OCI-LY7 (cell line): ENCODE results near the gene CAMK4. TPM values are rescaled to one million over a fixed set of nuclear protein-coding genes. Genes with fewer than 3 reads are reported as not detected.

ENCODE experiments used
- BruUV-seq: library from RNA; stranded (reverse); fragments of 400-500 nt; replicated peaks from 2 replicates; lab custom pipeline; 2021; lab: Mats Ljungman, UMichigan
- CTCF ChIA-PET: fragments of 300-600 bp; sonication (Branson Sonifier 250); formaldehyde crosslinking; loops from one replicate; lab custom pipeline; 2022; ENCODE audit warnings: antibody characterized with exemption; ENCODE audit not compliant: unreplicated experiment; lab: Charles Lee
- POLR2A ChIA-PET: fragments of 300-600 bp; sonication (Branson Sonifier 250); formaldehyde crosslinking; loops from one replicate; lab custom pipeline; 2022; ENCODE audit warnings: antibody characterized with exemption; lab: Charles Lee
- DNase-seq: peaks from one replicate; pipeline ENCODE4 v3.0.0-alpha.2; 2015; ENCODE audit warnings: low spot score
- H2AFZ ChIP-seq: fragments of 200-600 bp; sonication (generic), shearing (Covaris generic); 2 replicates; pipeline ENCODE4 v1.6.1; 2014; ENCODE audit warnings: mild to moderate bottlenecking, antibody characterized with exemption, low read length, moderate library complexity
- H3K27ac ChIP-seq: fragments of 200-600 bp; sonication (generic); 2 replicates; pipeline ENCODE4 v1.5.1; 2014; ENCODE audit warnings: mixed run types, low read depth, mild to moderate bottlenecking, moderate library complexity, low read length, inconsistent platforms; ENCODE audit not compliant: poor library complexity, severe bottlenecking
- H3K36me3 ChIP-seq: fragments of 200-600 bp; sonication (generic); 2 replicates; pipeline ENCODE4 v1.6.1; 2014; ENCODE audit warnings: mild to moderate bottlenecking, antibody characterized with exemption, low read length, moderate library complexity, mixed read lengths; ENCODE audit not compliant: insufficient read depth
- H3K4me1 ChIP-seq: fragments of 200-600 bp; sonication (generic); 2 replicates; pipeline ENCODE4 v1.5.1; 2014; ENCODE audit warnings: mild to moderate bottlenecking, low read length; ENCODE audit not compliant: insufficient read depth, poor library complexity, severe bottlenecking
- H3K4me2 ChIP-seq: fragments of 200-600 bp; sonication (generic); 2 replicates; pipeline ENCODE4 v1.6.1; 2014; ENCODE audit warnings: mild to moderate bottlenecking, low read length
- H3K4me3 ChIP-seq: fragments of 200-600 bp; sonication (generic); 2 replicates; pipeline ENCODE4 v1.5.1; 2014; ENCODE audit warnings: mild to moderate bottlenecking, low read depth, low read length; ENCODE audit not compliant: poor library complexity, severe bottlenecking
- H3K79me2 ChIP-seq: fragments of 200-600 bp; sonication (generic); 2 replicates; pipeline ENCODE4 v1.6.1; 2016; ENCODE audit warnings: low read depth, mild to moderate bottlenecking, low read length, moderate library complexity, mixed read lengths; ENCODE audit not compliant: insufficient read depth
- H3K9me2 ChIP-seq: fragments of 200-600 bp; sonication (generic); 2 replicates; pipeline ENCODE4 v1.6.1; 2016; ENCODE audit warnings: mild to moderate bottlenecking, low read length, mixed read lengths; ENCODE audit not compliant: insufficient read depth
- H3K9me3 ChIP-seq: fragments of 200-600 bp; sonication (generic); 2 replicates; pipeline ENCODE4 v1.6.1; 2014; ENCODE audit warnings: mild to moderate bottlenecking, mixed run types, low read length, mixed read lengths
- H4K20me1 ChIP-seq: fragments of 200-600 bp; sonication (generic); 2 replicates; pipeline ENCODE4 v1.6.1; 2014; ENCODE audit warnings: mild to moderate bottlenecking, antibody characterized with exemption, low read length, moderate library complexity, mixed read lengths; ENCODE audit not compliant: insufficient read depth
- EZH2phosphoT487 ChIP-seq: fragments of 200-600 bp; sonication (generic); IDR thresholded peaks from 2 replicates; pipeline ENCODE4 v1.6.1; 2018; ENCODE audit warnings: low read depth, borderline replicate concordance, mild to moderate bottlenecking, mixed run types, antibody characterized with exemption, low read length, moderate library complexity, mixed read lengths
- intact Hi-C: fragments of 100-400 bp; cut with micrococcal nuclease; formaldehyde crosslinking; loops from one replicate; pipeline ENCODE4 v1.10.0; 2022; ENCODE audit not compliant: unreplicated experiment
- total RNA-seq, 2 experiments: library from RNA; depleted of rRNA in 1 of 2; stranded (reverse); fragments of >200 nt in 1 of 2; shearing (Covaris generic) in 1 of 2; gene quantifications; 2 replicates each; pipeline ENCODE4 v1.2.3, GENCODE V29; 2014 to 2022
- TF ChIP-seq, protein P1 (sequence below): fragments of 200-600 bp; sonication (generic); conservative IDR thresholded peaks from 2 replicates; pipeline ENCODE4 v1.5.1; 2014; ENCODE audit warnings: mild to moderate bottlenecking, antibody characterized with exemption, low read length, moderate library complexity, mixed read lengths

CAMK4 gene
- total RNA-seq, 2 experiments from 2014 or later, result 25.4 to 40.2 TPM

DNA sequence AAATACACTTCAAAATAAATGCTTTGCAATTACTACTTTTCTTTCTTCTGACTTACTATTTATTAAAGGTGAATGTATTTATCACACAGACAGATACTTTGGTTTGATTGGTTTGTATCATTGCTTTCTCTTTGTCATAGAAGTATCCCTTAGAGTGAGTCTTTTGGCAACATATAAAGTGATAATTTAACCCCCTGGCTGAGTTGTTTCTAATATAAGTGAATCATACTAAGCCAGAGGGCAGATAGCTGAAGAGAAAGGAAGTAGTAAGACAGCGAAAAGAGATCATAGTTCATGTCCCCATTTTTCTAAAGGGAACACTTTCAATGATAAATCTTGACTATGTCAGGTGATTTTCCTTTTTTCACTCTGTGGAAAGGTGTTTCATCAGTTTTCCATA lies 38.6 kb downstream of the CAMK4 start:
- H2AFZ ChIP-seq, result no peak overlapping the region
- TF ChIP-seq, protein P1, sequence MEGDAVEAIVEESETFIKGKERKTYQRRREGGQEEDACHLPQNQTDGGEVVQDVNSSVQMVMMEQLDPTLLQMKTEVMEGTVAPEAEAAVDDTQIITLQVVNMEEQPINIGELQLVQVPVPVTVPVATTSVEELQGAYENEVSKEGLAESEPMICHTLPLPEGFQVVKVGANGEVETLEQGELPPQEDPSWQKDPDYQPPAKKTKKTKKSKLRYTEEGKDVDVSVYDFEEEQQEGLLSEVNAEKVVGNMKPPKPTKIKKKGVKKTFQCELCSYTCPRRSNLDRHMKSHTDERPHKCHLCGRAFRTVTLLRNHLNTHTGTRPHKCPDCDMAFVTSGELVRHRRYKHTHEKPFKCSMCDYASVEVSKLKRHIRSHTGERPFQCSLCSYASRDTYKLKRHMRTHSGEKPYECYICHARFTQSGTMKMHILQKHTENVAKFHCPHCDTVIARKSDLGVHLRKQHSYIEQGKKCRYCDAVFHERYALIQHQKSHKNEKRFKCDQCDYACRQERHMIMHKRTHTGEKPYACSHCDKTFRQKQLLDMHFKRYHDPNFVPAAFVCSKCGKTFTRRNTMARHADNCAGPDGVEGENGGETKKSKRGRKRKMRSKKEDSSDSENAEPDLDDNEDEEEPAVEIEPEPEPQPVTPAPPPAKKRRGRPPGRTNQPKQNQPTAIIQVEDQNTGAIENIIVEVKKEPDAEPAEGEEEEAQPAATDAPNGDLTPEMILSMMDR, result no peak
- TF ChIP-seq EZH2phosphoT487, result no peak
- no peak overlapping the region for H3K4me3 ChIP-seq
- H3K4me1 ChIP-seq, result no peaks in the 10 kb centered on the region
- BruUV-seq, result no TSS peak
- no peaks in the 10 kb centered on the region for H3K36me3 ChIP-seq
- ChIA-PET CTCF (no interaction called here), POLR2A (no interaction called here)
- H3K79me2 ChIP-seq, result no peaks in the 10 kb centered on the region
- intact Hi-C loops, result no loop called here
- no peaks in the 10 kb centered on the region for H3K9me3 ChIP-seq
- H3K27ac ChIP-seq, result no peak overlapping the region
- H3K4me2 ChIP-seq, result no peak overlapping the region
- no peaks in the 10 kb centered on the region for H4K20me1 ChIP-seq
- H3K9me2 ChIP-seq, result no peaks in the 10 kb centered on the region
- no peak for DNase-seq

DNA sequence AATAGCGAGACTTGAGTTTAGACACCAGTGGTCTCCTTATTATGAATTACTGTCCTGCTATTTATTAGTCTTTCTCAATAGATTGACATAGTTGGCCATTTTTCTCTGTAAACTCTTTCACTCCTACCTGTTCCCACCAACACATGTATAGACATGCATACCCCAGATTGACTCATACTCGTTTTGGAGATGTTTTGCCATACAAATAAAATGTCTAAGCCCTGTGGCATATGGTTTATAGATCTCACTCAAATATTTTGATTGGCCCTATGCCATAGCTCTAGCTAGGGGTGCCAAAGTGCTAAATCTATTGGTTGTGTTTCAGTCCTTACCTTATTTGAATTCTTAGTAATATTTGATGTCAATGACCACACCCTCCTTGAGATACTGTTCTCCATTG lies 42.3 kb downstream of the CAMK4 start:
- Histone ChIP-seq H3K27ac (no peak overlapping the region), H4K20me1 (no peaks in the 10 kb centered on the region), H3K4me1 (no peaks in the 10 kb centered on the region), H3K4me3 (no peak overlapping the region), H3K9me2 (no peaks in the 10 kb centered on the region), H2AFZ (no peak overlapping the region), H3K9me3 (no peaks in the 10 kb centered on the region), H3K79me2 (no peaks in the 10 kb centered on the region), H3K4me2 (no peak overlapping the region), H3K36me3 (peaks cover 4% of the 10 kb centered on the region; the same call in 1 of the 2 replicates)
- CTCF ChIA-PET, result no interaction called here
- TF ChIP-seq, protein P1, result no peak
- no peak for TF ChIP-seq EZH2phosphoT487
- POLR2A ChIA-PET, result interaction anchor here (2.2 kb wide), 1 partner anchor 13 kb away, joined by 5 read pairs; no protein-coding TSS in a partner anchor
- intact Hi-C loops, result no loop called here
- DNase-seq, result no peak
- no TSS peak for BruUV-seq

DNA sequence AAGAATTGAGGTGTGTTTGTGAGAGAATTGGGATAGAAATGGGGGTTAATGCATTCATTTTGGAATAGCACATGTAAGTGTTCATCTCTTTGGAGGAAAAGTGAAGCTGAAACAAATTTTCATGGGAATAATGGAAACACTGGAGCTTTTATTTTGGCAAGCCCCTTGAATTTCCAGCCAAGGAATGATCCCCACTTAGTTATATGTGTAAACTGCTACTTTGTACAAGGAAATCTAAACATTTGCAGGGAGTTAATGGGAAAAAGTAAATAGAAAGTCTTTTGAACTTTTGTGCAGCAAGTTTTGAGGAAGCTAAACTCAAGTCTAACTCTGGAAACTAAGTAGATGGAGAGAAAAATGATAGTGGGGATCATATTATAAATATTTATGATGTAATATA lies 44.1 kb downstream of the CAMK4 start:
- no peaks in the 10 kb centered on the region for H3K9me3 ChIP-seq
- TF ChIP-seq, protein P1, result no peak
- no peak for TF ChIP-seq EZH2phosphoT487
- no peaks in the 10 kb centered on the region for H3K79me2 ChIP-seq
- ChIA-PET POLR2A (interaction anchor here (0.7 to 1.0 kb wide), 2 partner anchors 12 to 22 kb away, joined by 3 to 4 read pairs; no protein-coding TSS in a partner anchor), CTCF (interaction anchor here (0.9 kb wide), 1 partner anchor 14 kb away, joined by 3 read pairs; no protein-coding TSS in a partner anchor)
- peaks cover 4% of the 10 kb centered on the region; the same call in 1 of the 2 replicates for H3K36me3 ChIP-seq
- no peak overlapping the region for H2AFZ ChIP-seq
- H3K4me1 ChIP-seq, result no peaks in the 10 kb centered on the region
- H4K20me1 ChIP-seq, result no peaks in the 10 kb centered on the region
- H3K4me3 ChIP-seq, result no peak overlapping the region
- H3K4me2 ChIP-seq, result no peak overlapping the region
- no peak for DNase-seq
- no peaks in the 10 kb centered on the region for H3K9me2 ChIP-seq
- intact Hi-C loops, result no loop called here
- no TSS peak for BruUV-seq
- no peak overlapping the region for H3K27ac ChIP-seq
